ENCODE measurements around the gene FAM118A.
"Not testable (repeated sequence)": the region's sequence is repeated elsewhere in the genome, so short reads cannot be mapped to it uniquely, and the experiment has no call there.

The FAM118A gene

DNA sequence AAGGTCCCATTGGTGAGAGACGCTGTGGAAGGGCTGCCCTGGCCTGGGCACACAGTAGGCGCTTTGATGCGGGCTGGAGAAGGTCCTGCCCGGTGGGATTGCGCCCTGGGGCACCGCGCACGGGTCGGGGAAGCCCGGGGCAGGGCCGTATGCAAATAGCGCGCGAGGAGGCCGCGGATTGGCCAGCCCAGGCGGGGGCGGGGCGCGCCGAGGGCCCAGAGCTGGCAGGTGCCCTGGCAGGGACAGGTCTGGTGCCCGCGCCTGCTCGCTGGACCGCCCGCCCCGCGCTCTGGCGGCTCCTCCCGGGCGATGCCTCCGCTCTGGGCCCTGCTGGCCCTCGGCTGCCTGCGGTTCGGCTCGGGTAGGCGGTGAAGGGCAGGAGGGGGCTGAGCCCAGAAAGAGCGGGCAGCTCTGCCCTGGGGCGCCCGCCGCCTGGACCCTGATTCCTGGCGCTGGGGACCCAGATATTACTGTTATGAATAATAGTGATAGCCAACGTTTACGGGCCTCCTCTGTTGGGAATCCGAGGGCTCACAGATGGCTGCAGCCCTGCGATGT, 24.9 kb upstream of the FAM118A start, which contains the start of gene UPK3A:
Gene UPK3A (plus strand): TSS at position 245 of the 558 bp plus-strand sequence. CDS start 65 bp downstream, at position 310.
- DNase-seq: no peak

DNA sequence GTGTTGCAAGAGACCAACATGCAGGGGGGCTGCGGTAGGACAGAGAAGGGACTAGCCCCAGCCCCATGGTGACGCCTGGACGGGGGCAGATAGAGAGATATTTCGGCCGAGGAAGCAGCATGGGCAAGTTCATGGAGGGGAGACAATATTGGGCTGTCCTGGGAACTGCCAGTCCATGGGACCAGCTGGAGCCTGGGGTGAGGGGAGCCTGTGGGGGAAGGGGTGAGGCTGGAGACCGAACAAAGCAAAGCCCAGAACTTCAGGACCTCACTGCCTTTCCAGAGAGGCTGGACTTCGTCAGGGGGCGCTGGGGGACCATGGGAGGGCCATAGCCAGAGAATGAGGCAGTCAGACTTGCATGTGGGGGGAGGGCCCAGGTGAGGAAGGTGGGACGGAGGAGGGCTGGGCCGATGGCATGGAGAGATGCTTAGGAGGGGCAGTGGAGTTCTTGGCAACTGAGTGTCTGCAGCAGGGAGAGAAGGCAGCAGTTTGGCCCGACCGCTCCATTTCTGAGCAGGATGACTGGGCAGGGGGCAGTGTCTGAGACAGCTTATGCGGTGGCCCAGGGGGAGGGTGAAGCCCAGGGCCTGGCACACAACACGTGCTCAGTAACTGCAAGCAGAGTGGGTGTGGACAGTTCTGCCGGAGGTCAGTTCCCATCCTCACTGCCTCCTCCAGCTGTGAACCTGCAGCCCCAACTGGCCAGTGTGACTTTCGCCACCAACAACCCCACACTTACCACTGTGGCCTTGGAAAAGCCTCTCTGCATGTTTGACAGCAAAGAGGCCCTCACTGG, 24.3 kb upstream of the FAM118A start:
- no peak for DNase-seq

DNA sequence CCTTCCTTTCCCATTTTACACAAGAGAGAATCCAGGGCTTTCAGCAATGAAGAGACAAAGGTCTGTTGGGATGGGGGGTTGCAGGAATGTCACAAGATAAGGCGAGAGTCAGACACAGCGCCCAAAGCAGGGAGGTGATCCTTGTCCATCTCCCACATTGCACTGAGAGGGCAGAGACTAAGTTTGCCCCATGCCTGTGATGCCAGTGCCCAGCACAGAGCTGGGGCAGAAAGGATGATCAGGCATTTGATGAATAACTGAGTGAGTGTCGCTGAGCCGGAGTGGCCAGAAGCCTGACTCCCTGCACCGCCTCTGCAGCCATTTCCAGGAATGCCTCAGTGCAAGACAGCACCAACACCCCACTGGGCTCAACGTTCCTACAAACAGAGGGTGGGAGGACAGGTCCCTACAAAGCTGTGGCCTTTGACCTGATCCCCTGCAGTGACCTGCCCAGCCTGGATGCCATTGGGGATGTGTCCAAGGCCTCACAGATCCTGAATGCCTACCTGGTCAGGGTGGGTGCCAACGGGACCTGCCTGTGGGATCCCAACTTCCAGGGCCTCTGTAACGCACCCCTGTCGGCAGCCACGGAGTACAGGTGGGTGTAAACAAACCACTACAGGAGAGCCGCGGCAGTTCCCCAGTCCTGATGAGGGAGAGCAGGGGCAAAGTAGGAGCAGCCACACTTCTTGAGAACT, 22.7 kb upstream of the FAM118A start:
- DNase-seq: no peak

DNA sequence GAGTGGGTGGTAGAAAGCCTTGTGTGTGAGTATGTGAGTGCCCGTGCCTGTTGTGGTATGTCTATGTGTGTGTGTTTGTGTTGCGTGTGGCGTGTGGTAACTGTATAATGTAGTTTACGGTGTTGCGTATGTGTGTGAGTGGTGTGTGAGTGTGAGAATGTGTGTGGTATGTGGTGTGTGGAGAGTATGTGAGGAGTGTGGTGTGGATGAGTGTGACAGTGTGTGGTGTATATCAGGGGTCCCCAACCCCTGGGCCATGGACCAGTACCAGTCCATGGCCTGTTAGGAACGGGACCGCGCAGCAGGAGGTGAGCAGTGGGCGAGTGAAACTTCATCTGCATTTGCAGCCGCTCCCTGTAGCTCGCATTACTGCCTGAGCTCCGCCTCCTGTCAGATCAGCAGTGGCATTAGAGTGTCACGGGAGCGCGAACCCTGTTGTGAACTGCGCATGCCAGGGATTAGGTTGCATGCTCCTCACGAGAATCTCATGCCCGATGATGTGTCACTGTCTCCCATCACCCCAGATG, 19.3 kb upstream of the FAM118A start:
- peak; percentile 6 for DNase-seq

DNA sequence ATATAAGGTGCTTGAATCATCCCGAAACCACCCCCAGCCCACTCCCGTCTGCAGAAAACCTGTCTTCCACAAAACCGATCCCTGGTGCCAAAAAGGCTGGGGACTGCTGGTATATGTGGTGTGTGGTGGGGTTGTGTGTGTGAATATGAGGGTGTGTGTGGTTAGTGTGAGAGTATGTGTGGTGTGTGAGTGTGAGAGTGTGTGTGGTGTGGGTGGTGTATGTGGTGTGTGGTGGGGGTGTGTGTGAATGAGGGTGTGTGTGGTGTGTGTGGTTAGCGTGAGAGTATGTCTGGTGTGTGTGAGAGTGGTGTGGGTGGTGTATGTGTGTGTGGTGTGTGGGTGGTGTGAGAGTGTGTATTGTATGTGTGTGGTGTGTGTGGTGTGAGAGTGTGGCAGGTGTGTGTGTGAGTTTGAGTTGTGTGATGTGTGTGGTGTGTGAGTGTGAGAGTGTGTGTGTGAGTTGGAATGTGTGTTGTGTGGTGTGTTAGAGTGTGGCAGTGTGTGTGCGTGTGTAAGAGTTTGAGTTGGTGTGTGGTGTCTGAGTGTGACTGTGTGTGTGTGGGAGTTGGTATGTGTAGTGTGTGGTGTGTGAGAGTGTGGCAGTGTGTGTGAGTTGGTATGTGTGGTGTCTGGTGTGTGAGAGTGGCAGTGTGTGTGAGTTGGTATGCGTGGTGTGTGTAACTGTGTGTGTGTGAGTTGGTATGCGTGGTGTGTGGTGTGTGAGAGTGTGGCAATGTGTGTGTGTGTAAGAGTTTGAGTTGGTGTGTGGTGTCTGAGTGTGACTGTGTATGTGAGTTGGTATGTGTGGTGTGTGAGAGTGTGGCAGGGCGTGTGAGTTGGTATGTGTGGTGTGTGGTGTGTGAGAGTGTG, 18.4 kb upstream of the FAM118A start:
- DNase-seq: no peak

DNA sequence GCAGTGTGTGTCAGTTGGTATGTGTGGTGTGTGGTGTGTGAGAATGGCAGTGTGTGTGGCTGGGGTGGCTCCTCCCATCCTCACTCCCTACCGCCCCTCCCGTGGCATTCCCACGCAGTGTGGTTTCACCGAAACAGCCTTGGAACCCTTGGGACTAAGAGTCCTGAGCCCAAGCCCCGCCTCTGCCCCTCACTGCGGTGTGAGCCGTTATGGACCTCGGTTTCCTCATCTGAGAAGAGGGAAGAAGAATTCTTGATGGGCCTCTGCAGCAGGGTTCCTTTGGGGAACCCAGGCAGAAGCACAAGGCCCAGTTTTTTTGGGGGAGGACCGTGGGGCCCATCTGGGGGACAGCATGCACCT, 17.8 kb upstream of the FAM118A start:
- no peak for DNase-seq

DNA sequence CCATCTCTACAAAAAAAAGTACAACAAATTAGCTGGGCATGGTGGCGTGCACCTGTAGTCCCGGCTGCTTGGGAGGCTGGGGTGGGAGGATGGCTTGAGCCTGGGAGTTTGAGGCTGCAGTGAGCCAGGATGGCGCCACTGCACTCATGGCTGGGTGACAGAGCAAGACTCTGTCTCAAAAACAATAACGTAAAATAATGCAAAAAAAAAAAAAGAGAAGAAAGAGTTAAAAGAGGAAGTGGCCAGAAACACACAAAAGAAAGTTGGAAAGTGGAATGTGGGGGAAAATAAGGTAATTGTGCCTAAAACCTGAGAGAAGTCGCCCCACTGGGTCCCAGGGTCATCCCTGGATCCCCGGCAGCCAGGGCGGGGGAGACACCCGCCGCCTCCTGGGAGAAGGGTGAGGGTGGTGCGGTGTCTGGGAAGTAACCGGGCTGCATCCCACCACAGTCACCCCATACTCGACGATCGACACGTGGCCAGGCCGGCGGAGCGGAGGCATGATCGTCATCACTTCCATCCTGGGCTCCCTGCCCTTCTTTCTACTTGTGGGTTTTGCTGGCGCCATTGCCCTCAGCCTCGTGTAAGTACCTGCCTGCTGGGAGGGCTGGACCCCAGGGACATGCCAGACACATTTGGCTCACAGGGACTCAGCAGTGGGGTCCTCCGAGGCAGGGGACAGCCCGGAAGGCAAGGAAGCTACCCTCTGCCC, 16.8 kb upstream of the FAM118A start:
- no peak for DNase-seq

DNA sequence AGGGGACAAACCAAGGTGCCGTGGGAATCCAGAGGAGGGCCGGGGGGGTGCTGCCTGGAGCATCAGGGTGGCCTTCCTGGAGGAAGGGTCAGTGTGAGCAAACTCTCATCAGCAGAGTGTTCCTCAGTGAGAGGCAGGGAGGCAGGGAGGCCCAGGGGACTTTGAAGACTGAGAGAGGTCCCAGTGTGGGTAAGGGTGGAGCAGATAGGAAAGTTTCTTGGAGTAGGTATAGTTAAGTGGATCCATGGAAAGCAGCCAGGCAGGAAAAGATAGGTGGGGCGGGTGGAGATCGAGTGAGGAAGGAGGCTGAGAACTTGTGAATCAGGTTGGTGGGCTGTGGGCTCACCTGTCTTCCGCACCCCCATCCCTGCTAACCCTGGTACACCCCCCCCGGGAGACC, 15.7 kb upstream of the FAM118A start:
- no peak for DNase-seq

DNA sequence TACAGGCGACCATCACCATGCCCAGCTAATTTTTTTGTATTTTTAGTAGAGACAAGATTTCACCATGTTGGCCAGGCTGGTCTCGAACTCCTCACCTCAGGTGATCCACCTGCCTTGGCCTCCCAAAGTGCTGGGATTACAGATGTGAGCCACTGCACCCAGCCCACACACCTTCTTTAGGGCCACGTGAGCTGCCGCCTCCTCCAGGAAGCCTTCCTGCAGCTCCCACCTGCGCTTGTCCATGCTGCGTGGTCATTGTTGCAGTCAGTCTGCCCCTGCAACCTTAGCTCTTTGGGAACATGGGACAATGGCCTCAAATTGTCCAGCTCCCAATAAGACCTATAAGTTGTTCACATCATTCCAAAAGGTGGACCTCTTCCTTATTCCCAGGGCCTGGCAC, 14.7 kb upstream of the FAM118A start:
- not testable (repeated sequence) for DNase-seq

DNA sequence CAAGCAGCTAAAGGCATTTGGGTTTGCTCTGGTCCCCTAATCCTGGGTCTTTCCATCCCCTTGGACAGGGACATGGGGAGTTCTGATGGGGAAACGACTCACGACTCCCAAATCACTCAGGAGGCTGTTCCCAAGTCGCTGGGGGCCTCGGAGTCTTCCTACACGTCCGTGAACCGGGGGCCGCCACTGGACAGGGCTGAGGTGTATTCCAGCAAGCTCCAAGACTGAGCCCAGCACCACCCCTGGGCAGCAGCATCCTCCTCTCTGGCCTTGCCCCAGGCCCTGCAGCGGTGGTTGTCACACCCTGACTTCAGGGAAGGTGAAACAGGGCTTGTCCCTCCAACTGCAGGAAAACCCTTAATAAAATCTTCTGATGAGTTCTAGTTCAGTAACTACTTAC, 14.2 kb upstream of the FAM118A start:
- DNase-seq: no peak

DNA sequence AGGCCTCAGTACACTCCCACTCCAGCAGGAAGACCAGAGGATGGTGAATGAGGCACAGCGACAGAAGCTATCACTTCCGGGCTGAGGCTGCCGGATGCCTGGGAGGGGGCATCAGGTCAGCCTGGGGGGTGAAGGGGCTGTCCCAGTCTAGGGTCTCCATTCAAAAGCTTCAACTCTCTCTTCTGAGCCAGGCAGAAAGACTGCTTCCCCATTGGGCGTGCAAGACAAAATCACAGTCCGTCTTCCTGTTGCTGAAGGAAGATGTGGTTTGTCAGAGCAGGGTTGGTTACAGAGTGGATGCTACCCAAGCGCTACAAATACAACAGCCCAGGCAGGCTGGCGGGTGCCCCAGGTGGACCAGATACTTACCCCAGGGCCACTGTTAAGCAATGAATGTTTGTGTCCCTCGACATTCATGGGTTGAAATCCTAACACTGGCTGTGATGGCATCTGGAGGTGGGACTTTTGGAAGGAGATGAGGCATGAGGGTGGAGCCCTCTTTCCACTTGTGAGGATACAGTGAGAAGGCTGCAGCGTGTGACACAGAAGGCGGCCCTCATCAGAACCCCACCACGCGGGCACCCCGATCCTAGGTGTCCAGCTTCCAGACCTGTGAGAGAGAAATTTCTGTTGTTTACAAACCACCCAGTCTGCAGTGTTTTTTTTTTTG, 13.0 kb upstream of the FAM118A start:
- DNase-seq: no peak

DNA sequence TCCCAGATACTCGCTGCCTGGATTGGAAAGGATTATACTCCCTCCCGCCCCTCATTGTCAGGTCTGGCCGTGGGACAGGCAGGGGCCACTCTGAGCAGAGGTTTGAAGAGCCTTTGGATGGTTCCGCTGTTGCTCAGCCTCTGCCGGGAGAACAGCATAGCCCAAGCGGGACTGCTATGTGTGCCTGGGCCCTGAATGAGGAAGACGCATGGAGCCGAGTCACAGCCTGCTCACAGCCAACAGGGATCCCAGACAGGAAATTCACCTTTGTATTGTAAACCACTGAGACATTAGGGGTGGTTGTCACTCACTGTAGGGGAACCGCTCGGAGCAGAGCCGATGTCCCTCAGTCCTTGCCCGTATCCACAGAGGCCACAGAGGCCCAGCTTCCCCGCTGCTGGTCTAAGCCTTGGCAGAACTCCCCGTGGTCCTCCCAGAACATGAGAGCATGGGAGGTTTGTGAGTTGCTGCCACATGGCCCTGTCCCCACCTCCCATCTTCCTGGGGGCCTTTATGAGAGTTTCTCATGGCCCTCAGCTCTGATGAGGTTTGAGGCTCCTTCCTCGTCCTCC, 10.7 kb upstream of the FAM118A start:
- DNase-seq: no peak

DNA sequence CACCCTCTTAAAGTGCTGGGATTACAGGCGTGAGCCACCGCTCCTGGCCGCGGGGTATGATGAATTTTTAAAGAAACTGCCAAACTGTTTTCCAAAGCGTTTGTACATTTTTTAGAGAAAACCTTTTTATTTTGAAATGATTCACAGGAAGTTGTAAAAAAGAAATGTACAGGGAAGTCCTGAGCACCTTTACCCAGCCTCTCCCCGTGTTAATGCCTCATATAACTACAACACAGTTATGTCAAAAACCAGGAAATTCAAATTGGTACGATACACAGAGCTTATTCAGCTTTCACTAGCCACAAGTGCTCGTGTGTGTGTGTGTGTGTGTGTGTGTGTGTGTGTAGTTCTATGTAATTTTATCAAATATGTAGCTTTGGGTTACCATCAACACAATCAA, 7.0 kb upstream of the FAM118A start:
- no peak for DNase-seq

DNA sequence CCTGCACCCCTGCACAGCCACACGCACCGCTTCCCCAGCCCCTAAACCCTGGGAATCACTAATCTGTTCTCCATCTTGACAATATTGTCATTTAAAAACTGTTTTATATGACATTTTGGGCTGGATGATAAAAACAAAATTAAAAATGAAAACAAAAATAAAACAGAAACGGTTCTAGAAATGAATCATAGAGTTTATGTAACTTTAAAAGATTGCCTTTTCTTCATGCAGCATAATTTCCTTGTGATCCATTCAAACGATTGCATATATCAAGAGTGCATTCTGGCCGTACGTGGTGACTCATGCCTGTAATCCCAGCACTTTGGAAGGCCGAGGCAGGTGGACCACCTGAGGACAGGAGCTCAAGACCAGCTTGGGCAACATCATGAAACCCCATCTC, 6.6 kb upstream of the FAM118A start:
- no peak for DNase-seq

DNA sequence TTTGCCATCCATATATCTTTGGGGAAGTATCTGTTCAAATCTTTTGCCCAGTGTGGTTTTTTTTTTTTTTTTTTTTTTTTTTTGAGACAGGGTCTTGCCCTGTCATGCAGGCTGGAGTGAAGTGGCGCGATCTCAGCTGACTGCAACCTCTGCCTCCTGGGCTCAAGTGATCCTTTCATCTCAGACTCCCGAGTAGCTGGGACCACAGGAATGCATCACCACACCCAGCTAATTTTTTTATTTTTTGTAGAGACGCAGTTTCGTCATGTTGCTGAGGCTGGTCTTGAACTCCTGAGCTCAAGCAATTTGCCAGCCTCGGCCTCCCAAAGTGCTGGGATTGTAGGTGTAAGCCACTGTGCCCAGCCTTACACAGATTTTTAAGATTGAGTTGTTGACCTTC, 4.8 kb upstream of the FAM118A start:
- no peak for DNase-seq

DNA sequence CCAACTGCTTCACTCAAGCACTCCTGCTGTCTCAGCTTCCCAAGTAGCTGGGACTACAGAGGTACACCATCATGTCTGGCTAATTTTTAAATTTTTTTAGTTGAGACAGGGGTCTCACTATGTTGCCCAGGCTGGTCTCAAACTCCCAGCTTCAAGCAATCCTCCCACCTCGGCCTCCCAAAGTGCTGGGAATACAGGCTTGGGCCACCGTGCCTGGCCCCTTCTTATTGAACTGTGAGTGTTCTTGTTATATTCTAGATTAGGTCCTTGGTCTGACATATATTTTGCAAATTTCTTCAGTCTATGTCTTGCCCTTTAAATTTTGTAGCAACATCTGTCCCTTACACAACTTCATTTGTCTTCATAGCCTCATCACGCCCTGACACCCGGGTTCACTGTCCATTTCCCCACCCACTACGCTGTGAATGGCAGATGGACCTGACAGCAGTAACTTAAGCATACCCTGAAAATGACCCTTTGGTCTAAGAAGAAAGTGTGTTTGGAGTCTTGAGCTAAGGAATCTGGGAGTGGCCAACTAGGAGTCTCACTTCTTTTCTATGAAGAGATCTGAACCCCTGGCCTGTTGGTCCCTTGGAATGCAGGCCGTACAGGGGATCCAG, 4.2 kb upstream of the FAM118A start:
- no peak for DNase-seq

DNA sequence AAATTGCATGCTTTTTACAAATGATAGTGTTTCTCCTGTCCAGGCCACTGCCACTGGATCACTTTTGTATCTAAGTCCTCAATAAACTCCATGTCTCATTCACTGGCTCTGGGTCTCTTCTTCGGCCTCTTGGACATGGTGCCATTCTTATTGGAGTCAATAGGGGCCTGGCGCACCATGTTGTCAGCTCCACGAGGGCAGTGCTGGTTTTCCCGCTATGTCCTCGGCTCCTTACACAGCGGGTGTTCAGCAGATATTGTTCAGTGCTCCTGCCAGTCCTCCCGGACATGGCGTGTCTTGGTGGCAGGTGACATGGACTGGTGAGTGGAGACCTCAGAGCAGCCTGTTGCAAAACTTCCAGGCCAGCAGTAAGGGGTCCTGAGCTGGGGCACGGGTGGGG, 3.6 kb upstream of the FAM118A start:
- DNase-seq: no peak

DNA sequence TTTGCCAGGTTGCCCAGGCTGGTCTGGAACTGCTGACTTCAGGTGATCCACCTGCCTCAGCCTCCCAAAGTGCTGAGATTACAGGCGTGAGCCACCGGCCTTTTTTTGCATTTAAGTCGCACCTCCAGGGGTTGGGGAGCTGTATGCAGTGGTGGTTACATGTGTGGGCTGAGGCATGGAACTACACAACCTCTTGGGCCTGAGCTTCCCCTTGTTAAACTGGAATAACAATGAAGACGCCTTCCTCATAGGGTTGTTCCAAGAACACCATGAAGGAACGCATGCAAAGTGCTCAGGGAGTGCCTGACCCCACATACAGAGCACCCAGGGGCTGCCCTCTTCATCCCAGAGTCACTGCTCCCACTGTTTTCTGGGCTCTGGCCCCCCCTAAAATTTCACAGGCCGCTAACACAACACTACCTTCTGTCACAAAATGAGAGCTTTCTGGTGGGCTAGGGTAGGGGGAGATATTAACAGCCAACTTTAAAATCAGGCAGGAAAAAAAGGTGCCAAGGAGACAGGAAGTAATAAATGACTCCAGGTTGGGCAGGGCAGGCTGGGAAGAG, 1.3 kb upstream of the FAM118A start:
- DNase-seq: no peak

DNA sequence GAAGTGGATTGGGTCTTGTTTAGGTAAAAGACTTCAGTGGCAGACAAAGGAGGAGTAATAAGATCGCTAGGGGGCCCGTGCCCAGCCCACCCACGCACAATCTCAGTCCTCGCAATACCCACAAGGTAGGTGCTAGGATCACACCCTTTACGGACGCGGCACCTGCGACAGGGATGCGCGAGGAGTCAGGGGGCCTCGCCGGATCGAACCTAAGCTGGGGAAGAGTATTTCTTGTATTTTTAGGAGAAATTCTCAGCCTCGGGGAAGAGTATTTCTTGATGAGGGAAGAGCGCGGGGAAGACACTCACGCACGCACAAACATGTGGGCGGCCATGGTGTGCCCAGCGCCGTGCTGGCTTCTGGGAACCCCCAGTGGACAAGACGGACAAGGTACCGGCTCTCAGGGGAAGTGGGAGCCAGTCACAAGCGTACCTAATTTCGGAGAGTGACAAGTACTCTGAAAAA, 745 bp upstream of the FAM118A start:
- no peak for DNase-seq

DNA sequence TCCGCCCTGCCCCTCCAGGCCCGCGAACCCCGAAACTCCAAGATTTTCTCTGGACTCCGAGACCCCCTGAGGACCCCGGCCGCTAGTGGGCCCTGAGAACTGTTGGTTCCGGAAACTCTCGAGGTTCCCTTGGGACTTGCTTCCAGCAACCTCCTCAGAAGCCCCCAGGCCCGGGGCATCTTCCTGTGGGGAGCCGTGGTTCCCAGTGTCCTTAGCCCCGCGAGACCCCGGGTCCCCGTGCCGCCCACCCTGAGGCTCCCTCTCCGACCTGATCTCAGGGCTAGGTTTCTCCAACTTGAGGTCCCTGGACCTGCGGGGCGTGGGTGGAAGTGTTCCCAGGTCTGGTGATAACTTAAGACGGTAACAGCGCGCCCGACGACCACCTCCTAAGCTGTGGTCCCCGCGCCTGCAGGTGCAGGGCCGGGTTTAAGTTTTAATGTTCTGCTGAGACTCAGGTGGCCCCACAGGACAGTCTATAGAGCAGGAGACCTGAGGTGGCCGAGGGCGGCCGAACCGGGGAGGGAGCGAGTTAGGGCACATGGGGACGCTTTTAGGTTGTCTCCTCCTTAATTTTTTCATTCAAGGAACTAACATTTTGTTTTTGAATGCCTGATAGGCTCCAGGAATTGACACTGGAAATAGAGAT, 720 bp downstream of the FAM118A start:
- no peak for DNase-seq
